Effector memory CD8-positive, alpha-beta T cell (primary cell): Measurements from ENCODE around the gene ABHD1.
A peak's percentile ranks its signal among the peaks of the same experiment; 100 is the strongest.

Experiments used
- ATAC-seq: fragments of 150-1000 bp; cut with Tn5 transposase; replicated peaks from 2 replicates; pipeline ENCODE4 v1.10.0; 2021; ENCODE audit warnings: mild to moderate bottlenecking, moderate library complexity
- DNase-seq, 3 experiments: peaks; one replicate each; pipeline ENCODE4 v3.0.0; 2021
- H3K27ac Mint-ChIP-seq, 2 donors: one replicate each; pipeline ENCODE4 v1.8.0; 2022; ENCODE audit warnings: mild to moderate bottlenecking in 2 of 2, mixed read lengths in 2 of 2, moderate library complexity in 2 of 2
- H3K27me3 Mint-ChIP-seq, 2 donors: one replicate each; pipeline ENCODE4 v1.8.0; 2022; ENCODE audit warnings: mixed read lengths in 2 of 2
- H3K36me3 Mint-ChIP-seq: one replicate; pipeline ENCODE4 v1.8.0; 2022; ENCODE audit warnings: mild to moderate bottlenecking, moderate library complexity, mixed read lengths; ENCODE audit not compliant: insufficient read depth
- H3K4me1 Mint-ChIP-seq, 2 donors: one replicate each; pipeline ENCODE4 v1.8.0; 2022; ENCODE audit warnings: low read depth in 2 of 2, mixed read lengths in 2 of 2
- H3K4me3 Mint-ChIP-seq, 2 donors: one replicate each; pipeline ENCODE4 v1.8.0; 2022; ENCODE audit warnings: mild to moderate bottlenecking in 2 of 2, mixed read lengths in 2 of 2, moderate library complexity in 2 of 2
- H3K9me3 Mint-ChIP-seq, 2 donors: one replicate each; pipeline ENCODE4 v1.8.0; 2022; ENCODE audit warnings: mixed read lengths in 2 of 2

ABHD1 gene

DNA sequence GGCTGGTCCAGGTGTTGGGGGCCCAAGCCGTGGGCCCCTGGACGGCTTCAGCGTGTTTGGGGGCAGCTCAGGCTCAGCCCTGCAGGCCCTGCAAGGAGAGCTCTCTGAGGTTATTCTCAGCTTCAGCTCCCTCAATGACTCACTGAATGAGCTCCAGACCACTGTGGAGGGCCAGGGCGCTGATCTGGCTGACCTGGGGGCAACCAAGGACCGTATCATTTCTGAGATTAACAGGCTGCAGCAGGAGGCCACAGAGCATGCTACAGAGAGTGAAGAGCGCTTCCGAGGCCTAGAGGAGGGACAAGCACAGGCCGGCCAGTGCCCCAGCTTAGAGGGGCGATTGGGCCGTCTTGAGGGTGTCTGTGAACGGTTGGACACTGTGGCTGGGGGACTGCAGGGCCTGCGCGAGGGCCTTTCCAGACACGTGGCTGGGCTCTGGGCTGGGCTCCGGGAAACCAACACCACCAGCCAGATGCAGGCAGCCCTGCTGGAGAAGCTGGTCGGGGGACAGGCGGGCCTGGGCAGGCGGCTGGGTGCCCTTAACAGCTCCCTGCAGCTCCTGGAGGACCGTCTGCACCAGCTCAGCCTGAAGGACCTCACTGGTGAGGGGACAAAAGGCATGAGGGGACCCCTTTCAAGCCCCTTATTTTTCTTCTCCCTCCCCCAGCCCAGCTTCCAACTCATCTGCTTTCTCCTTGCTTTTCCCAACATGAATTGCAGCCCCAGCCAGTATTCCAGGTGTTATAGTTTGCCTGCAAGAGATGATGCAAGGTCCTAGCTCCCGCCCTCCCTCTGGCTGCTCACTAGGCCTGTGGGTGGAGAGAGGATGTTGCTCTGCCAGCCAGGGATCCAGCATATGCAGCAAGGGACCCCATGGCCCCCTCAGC lies 40.0 kb upstream of the ABHD1 start:
- no peaks in the 10 kb centered on the region for H3K27me3 Mint-ChIP-seq
- peak overlapping the region in 1 of 2 donors; percentile 10 for H3K4me3 Mint-ChIP-seq
- ATAC-seq (no peak), DNase-seq (no peak)
- no peak overlapping the region for H3K27ac Mint-ChIP-seq
- peaks cover 24 to 31% of the 10 kb centered on the region in 2 donors for H3K4me1 Mint-ChIP-seq
- H3K36me3 Mint-ChIP-seq: peaks cover 8% of the 10 kb centered on the region
- no peaks in the 10 kb centered on the region for H3K9me3 Mint-ChIP-seq

DNA sequence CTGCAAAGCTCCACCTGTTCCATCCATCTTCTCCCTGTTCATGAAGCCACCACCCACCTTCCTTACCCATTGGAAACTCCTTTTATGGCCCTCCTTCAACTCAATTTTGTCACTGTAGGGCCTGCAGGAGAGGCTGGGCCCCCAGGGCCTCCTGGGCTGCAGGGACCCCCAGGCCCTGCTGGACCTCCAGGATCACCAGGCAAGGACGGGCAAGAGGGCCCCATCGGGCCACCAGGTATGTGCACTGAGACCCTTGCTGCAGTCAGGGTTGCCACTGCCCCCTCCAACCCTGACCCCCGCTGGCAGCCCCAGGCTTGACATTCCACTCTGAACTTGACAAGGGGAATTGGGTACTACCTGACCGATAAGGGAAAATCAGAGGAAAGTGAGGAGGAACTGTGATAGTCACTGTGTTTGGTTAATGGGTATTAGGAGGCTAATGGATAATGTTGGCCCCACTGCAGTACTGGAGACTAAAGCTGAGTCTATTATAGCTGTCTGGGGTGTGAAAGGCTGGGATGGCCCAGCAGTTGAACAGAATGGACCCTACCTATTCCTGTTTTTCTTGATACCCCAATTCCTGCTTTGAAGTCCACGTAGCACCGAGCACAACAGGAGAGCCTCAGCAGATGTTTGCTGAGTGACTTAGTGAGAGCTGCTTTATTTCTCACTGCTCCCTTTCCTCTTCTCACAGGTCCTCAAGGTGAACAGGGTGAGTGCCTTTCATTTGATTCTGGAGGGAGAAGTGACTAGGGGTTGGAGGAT lies 39.1 kb upstream of the ABHD1 start:
- Mint-ChIP-seq H3K27ac (no peak overlapping the region), H3K36me3 (peaks cover 8% of the 10 kb centered on the region), H3K9me3 (no peaks in the 10 kb centered on the region), H3K27me3 (no peaks in the 10 kb centered on the region), H3K4me3 (peak overlapping the region; percentile 10 to 82), H3K4me1 (peaks cover 24 to 31% of the 10 kb centered on the region in 2 donors)
- ATAC-seq (no peak), DNase-seq (no peak)

DNA sequence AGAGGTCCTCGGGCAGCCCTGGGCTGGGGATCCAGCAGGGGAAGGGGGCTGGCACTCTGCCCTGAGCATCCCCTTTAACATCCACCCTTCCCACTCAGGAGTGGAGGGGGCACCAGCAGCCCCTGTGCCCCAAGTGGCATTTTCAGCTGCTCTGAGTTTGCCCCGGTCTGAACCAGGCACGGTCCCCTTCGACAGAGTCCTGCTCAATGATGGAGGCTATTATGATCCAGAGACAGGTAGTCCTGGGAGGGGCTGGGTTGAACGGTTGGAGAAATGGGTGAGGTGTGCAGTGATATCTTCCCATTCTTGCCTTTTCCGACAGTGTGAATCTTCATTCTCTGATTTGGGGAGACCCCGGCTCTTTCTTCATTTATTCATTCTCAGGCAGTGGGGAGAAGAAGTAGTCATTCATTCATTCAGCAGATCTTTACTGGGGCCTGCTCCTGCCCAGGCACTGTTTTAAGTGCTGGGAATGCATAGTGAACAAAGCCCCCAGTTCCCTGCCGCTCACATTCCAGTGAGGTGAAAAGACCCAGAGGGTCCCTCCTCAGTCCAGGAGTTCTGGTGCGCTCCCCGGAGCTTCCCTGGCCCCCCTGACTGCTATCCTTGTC lies 38.4 kb upstream of the ABHD1 start:
- peaks cover 22 to 29% of the 10 kb centered on the region in 2 donors for H3K4me1 Mint-ChIP-seq
- H3K27ac Mint-ChIP-seq: peak overlapping the region; percentile 33 to 91
- peaks cover 8% of the 10 kb centered on the region for H3K36me3 Mint-ChIP-seq
- no peaks in the 10 kb centered on the region for H3K9me3 Mint-ChIP-seq
- ATAC-seq (no peak), DNase-seq (no peak)
- H3K27me3 Mint-ChIP-seq: no peaks in the 10 kb centered on the region
- H3K4me3 Mint-ChIP-seq: peak overlapping the region; percentile 80 to 82

DNA sequence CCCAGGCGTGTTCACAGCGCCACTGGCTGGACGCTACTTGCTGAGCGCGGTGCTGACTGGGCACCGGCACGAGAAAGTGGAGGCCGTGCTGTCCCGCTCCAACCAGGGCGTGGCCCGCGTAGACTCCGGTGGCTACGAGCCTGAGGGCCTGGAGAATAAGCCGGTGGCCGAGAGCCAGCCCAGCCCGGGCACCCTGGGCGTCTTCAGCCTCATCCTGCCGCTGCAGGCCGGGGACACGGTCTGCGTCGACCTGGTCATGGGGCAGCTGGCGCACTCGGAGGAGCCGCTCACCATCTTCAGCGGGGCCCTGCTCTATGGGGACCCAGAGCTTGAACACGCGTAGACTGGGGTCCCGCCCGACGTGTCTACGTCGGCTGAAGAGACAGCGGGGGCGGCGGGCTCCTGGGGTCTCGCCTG lies 37.9 kb upstream of the ABHD1 start:
- H3K27me3 Mint-ChIP-seq: no peaks in the 10 kb centered on the region
- peak overlapping the region; percentile 33 to 91 for H3K27ac Mint-ChIP-seq
- H3K36me3 Mint-ChIP-seq: peaks cover 8% of the 10 kb centered on the region
- DNase-seq: no peak
- H3K4me1 Mint-ChIP-seq: peaks cover 19 to 26% of the 10 kb centered on the region in 2 donors
- peak overlapping the region; percentile 80 to 82 for H3K4me3 Mint-ChIP-seq
- no peaks in the 10 kb centered on the region for H3K9me3 Mint-ChIP-seq
- ATAC-seq: no peak

DNA sequence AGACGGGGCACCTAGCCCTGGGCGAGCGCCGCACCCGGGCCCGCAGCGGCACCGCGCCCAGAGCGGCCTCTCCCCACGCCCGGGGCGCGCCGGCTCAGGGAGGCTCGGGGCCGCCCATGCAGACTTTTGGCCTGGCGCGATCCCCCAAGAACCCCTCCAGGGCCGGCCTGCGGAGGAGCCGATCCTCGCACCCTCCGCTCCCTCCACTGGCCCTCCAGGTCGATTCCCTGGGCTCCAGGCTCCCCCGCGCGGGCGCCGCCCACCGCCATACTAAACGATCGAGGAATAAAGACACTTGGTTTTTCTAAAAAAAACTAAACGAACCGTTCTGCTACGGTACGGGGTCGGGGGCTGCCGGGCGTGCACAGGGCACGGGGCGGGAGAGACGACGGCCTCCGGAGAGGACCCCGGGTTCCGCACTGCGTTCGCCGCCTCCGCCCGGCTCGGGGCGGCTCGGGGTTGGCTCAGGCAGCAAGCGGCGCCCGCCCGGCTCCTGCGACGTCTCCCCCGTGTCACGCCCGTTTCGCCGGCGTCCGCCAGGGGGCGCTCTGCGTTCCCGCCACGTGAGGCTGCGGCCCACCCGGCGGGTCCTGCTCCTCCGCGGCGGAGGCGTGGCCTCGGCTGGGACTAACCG lies 37.4 kb upstream of the ABHD1 start:
- Mint-ChIP-seq H3K4me3 (peak overlapping the region; percentile 80 to 82), H3K27ac (peak overlapping the region in 1 of 2 donors; percentile 91), H3K36me3 (peaks cover 7% of the 10 kb centered on the region), H3K4me1 (peaks cover 14 to 21% of the 10 kb centered on the region in 2 donors), H3K9me3 (no peaks in the 10 kb centered on the region), H3K27me3 (no peaks in the 10 kb centered on the region)
- ATAC-seq (peak; percentile 92), DNase-seq (peak; percentile 97 to 99 (median 99))

DNA sequence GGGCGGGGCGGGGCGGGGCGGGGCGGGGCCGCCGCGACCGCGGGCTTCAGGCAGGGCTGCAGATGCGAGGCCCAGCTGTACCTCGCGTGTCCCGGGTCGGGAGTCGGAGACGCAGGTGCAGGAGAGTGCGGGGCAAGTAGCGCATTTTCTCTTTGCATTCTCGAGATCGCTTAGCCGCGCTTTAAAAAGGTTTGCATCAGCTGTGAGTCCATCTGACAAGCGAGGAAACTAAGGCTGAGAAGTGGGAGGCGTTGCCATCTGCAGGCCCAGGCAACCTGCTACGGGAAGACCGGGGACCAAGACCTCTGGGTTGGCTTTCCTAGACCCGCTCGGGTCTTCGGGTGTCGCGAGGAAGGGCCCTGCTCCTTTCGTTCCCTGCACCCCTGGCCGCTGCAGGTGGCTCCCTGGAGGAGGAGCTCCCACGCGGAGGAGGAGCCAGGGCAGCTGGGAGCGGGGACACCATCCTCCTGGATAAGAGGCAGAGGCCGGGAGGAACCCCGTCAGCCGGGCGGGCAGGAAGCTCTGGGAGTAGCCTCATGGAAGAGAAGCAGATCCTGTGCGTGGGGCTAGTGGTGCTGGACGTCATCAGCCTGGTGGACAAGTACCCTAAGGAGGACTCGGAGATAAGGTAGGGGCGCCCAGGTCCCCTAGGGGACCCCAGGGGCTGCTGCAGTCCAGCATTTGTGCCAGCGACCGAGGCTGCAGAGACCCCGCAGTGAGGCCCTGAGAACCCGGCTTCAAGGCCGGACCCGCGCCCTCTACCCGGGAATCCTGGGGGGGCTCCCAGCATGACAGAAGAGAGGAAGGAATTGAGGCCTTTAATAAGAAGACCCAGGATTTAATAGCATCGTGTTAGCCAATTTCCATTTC lies 36.7 kb upstream of the ABHD1 start, which contains the start of gene KHK:
Gene KHK, plus strand, starts transcription at position 49 of the 870 bp plus-strand sequence. Its CDS starts 488 bp downstream, at position 537.
- ATAC-seq (no peak), DNase-seq (no peak)

DNA sequence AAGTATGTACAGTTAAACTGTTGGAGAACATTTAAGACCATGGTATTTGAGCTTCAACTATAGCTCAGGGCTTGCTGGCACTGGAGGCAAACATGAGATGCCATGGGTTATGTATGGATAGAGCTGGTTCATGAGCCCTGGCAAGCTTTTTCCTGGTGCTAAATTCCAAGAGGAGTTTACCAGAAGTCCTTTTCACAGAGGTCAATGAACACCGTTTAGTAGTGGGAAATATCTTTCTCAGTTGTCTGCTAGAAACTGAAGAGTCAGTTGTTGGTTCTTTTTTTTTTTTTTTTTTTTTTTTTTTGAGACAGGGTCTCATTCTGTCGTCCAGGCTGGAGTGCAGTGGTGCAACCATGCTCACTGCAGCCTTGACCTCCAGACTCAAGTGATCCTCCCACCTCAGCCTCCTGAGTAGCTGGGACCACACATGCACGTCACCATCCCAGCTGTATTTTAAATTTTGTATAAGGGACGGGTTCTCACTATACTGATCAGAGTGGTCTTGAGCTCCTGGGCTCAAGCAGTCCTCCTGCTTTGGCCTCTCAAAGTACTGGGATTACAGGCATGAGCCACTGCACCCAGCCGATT lies 35.7 kb upstream of the ABHD1 start:
- no peaks in the 10 kb centered on the region for H3K9me3 Mint-ChIP-seq
- H3K4me3 Mint-ChIP-seq: peak overlapping the region in 1 of 2 donors; percentile 80
- H3K27ac Mint-ChIP-seq: no peak overlapping the region
- no peak for ATAC-seq
- no peaks in the 10 kb centered on the region for H3K27me3 Mint-ChIP-seq
- peaks cover 5% of the 10 kb centered on the region for H3K36me3 Mint-ChIP-seq
- no peak for DNase-seq
- peaks cover 8 to 15% of the 10 kb centered on the region in 2 donors for H3K4me1 Mint-ChIP-seq

More for the DNA sequence above, 36.7 kb upstream of the ABHD1 start, which contains the start of gene KHK:
- no peaks in the 10 kb centered on the region for H3K9me3 Mint-ChIP-seq
- peak within 1 kb of the TSS; percentile 33 to 91 for H3K27ac Mint-ChIP-seq
- H3K4me3 Mint-ChIP-seq: peak within 1 kb of the TSS; percentile 80 to 82
- H3K4me1 Mint-ChIP-seq: peaks cover 8 to 15% of the 10 kb centered on the region in 2 donors
- H3K27me3 Mint-ChIP-seq: no peaks in the 10 kb centered on the region
- peaks cover 5% of the 10 kb centered on the region for H3K36me3 Mint-ChIP-seq

DNA sequence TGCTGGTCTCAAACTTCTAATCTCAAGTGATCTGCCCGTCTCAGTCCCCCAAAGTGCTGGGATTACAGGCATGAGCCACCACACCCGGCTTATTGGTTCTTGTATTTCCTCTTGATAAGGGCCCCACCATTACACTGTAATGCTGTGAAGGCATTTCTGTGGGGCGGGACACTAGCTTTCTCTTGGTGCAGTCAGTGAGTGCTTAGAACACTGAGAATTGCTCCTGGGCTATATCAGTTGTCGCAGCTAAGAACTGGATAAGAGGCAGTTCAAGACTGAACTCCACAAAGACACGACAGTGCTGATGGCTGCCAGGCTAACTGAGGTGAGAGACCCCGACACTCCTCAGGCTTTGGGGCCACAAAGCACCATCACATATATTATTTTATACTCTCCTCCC lies 35.0 kb upstream of the ABHD1 start:
- Mint-ChIP-seq H3K4me1 (peaks cover 8 to 15% of the 10 kb centered on the region in 2 donors), H3K27ac (peak overlapping the region in 1 of 2 donors; percentile 46), H3K4me3 (no peak overlapping the region), H3K9me3 (no peaks in the 10 kb centered on the region), H3K27me3 (no peaks in the 10 kb centered on the region), H3K36me3 (peaks cover 5% of the 10 kb centered on the region)
- DNase-seq: no peak
- ATAC-seq: no peak

DNA sequence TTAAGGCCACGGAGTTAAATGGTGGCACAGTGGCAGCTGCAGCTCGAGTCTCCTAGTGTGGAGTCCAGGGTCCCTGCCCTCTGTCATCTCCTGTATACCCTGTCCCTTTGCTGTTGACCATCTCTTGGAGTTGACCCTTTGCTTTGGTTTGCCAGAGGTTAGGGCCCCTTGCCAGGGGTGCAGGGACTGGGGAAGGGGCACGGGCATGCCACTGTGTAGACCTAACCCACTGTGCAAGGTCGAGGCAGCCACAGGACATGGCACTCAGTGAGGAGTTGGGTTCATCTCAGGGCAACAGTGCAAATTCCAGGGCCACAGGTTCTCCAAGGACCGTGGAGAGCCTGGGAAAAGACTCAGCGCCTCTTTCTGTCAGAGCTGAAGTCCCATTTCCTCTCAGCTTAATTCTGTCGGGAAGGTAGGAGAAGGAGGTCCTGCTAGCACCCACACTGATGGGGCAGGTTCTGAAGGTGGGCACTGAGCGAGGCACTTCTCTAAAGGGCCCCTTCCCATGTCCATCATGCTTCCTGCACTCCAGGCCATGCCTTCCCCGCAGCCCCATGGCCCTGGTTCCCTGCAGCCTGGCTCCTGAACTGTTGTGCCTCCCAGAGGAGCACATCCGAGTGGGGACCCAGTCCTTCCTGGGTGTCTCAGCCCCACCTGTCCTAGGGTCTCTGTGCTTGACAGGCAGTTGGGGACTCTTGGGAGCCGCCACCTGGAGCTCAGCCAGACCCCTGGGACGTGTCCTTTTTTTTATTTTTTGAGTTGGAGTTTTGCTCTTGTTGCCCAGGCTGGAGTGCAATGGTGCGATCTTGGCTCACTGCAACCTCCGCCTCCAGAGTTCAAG lies 34.3 kb upstream of the ABHD1 start:
- Mint-ChIP-seq H3K4me3 (no peak overlapping the region), H3K36me3 (peaks cover 5% of the 10 kb centered on the region), H3K27ac (no peak overlapping the region), H3K4me1 (peaks cover 8 to 15% of the 10 kb centered on the region in 2 donors), H3K27me3 (no peaks in the 10 kb centered on the region), H3K9me3 (no peaks in the 10 kb centered on the region)
- ATAC-seq (no peak), DNase-seq (no peak)

DNA sequence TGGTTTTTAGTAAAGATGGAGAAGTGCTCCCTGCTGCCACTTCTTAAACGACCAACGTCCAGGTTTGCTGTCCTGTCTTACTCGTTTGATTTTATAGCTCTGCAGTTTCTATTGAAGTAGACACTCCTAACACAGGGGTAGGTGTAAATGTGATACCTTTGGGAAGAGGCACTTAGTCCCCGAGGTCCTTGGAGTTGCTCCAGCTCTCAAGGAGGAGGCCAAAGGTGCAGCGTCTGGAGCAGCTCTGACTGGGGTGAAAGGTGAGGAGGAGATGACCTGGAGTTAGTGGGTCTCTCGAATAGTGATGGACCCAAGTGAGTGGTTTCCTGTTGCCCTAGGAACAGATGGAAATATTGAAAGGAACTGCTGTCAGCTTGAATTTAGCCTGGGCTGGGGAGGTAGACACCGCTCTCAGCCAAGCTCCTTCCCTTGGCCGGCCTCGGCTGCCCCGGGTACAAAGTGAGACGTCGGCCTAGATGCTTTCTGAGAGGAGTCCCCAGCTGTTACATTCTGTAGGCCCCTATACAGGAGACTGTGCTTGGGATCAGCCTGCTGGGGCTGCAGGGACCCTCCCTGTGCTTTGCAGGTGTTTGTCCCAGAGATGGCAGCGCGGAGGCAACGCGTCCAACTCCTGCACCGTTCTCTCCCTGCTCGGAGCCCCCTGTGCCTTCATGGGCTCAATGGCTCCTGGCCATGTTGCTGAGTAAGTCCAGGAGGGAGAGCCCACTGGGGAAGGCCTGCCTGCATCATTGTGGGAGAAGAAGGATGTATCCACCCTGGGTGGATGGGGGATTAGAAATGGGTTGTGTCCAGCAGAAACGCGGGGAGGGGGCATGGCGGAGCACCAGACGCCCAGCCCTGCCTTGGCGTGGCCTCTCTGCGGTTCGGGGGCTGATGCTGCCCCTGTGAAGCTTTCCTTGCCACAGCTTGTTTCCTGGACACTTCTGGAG lies 31.6 kb upstream of the ABHD1 start:
- peaks cover 7 to 17% of the 10 kb centered on the region in 2 donors for H3K4me1 Mint-ChIP-seq
- DNase-seq (no peak), ATAC-seq (no peak)
- no peak overlapping the region for H3K27ac Mint-ChIP-seq
- no peak overlapping the region for H3K4me3 Mint-ChIP-seq
- H3K27me3 Mint-ChIP-seq: no peaks in the 10 kb centered on the region
- H3K36me3 Mint-ChIP-seq: no peaks in the 10 kb centered on the region
- no peaks in the 10 kb centered on the region for H3K9me3 Mint-ChIP-seq
